GM12878 (cell line): ENCODE data around the gene LONRF2. TPM values are rescaled to one million over a fixed set of nuclear protein-coding genes. Genes with fewer than 3 reads are reported as not detected.

Experiments used
- ATAC-seq: fragments of 200-7000 bp; cut with Tn5 transposase; 3 replicates; pipeline ENCODE4 v1.9.1; 2020; ENCODE audit warnings: mild to moderate bottlenecking, moderate library complexity
- BruUV-seq: library from RNA; stranded (reverse); fragments of 400-500 nt; replicated peaks from 2 replicates; lab custom pipeline; 2021; lab: Mats Ljungman, UMichigan
- CTCF ChIA-PET: fragments of 300-600 bp; sonication (Branson Sonifier 250); formaldehyde crosslinking; extraction: SDS; loops from one replicate; lab custom pipeline; 2021; ENCODE audit warnings: inconsistent platforms; lab: Yijun Ruan, JAX
- POLR2A ChIA-PET: fragments of 350-600 bp; formaldehyde crosslinking; extraction: SDS; loops from one replicate; lab custom pipeline; 2021; ENCODE audit warnings: inconsistent platforms; lab: Charles Lee
- RAD21 ChIA-PET: fragments of 300-600 bp; sonication (Branson Sonifier 250); formaldehyde crosslinking; loops from one replicate; lab custom pipeline; 2023; ENCODE audit warnings: antibody characterized with exemption; ENCODE audit not compliant: unreplicated experiment; lab: Charles Lee
- SMC1A ChIA-PET: fragments of 300-600 bp; sonication (Branson Sonifier 250); formaldehyde crosslinking; loops from one replicate; lab custom pipeline; 2023; ENCODE audit not compliant: unreplicated experiment, uncharacterized antibody; lab: Charles Lee
- DNase-seq: peaks from one replicate; pipeline ENCODE4 v3.0.0-alpha.2; 2011; ENCODE audit warnings: low read depth, low spot score
- FAIRE-seq: peaks from 3 replicates; lab custom pipeline; 2011; peaks lifted over from hg19 to GRCh38; lab: Jason Lieb, UNC
- H2AFZ ChIP-seq: 2 replicates; pipeline ENCODE4 v1.6.0; 2011; ENCODE audit warnings: low read depth, low read length, control low read depth; ENCODE audit not compliant: control insufficient read depth
- H3K27ac ChIP-seq: 2 replicates; pipeline ENCODE4 v1.5.1; 2011; ENCODE audit warnings: control low read depth; ENCODE audit not compliant: control insufficient read depth, insufficient read depth
- H3K27me3 ChIP-seq, 2 experiments: replicated peaks in 1 of 2; 2 replicates each; pipeline versions ENCODE4 v1.6.0 to v1.6.1; 2011; ENCODE audit warnings: low read length in 1 of 2; ENCODE audit not compliant: control insufficient read depth in 2 of 2, insufficient read depth in 2 of 2
- H3K36me3 ChIP-seq, 2 experiments: 2 replicates each; pipeline ENCODE4 v1.5.1; 2011; ENCODE audit warnings: low read length in 1 of 2; ENCODE audit not compliant: control insufficient read depth in 2 of 2, insufficient read depth in 2 of 2
- H3K4me1 ChIP-seq: 2 replicates; pipeline ENCODE4 v1.6.1; 2011; ENCODE audit warnings: mild to moderate bottlenecking, low read length, moderate library complexity, mixed read lengths; ENCODE audit not compliant: control insufficient read depth, insufficient read depth
- H3K4me2 ChIP-seq: 2 replicates; pipeline ENCODE4 v1.6.0; 2011; ENCODE audit warnings: control low read depth; ENCODE audit not compliant: control insufficient read depth, insufficient read depth
- H3K4me3 ChIP-seq: fragments of 200-600 bp; sonication (generic); 2 replicates; pipeline ENCODE4 v1.5.1; 2016
- H3K79me2 ChIP-seq: 2 replicates; pipeline ENCODE4 v1.6.0; 2011; ENCODE audit warnings: low read length; ENCODE audit not compliant: control insufficient read depth, insufficient read depth
- H3K9ac ChIP-seq: 2 replicates; pipeline ENCODE4 v1.8.0; 2011; ENCODE audit warnings: low read length, control low read depth, mixed read lengths; ENCODE audit not compliant: control insufficient read depth, insufficient read depth
- H3K9me3 ChIP-seq: replicated peaks from 3 replicates; pipeline ENCODE4 v1.5.1; 2011; ENCODE audit warnings: mild to moderate bottlenecking, low read length; ENCODE audit not compliant: control insufficient read depth, insufficient read depth
- H4K20me1 ChIP-seq: 2 replicates; pipeline ENCODE4 v1.6.0; 2011; ENCODE audit not compliant: control insufficient read depth, insufficient read depth
- BRCA1 ChIP-seq: IDR thresholded peaks from 2 replicates; pipeline ENCODE4 v1.6.1; 2011; ENCODE audit warnings: low read depth, low read length, improper control_type of control experiment
- DPF2 ChIP-seq: fragments of 450-650 bp; IDR thresholded peaks from 2 replicates; pipeline ENCODE4 v1.6.1; 2017; ENCODE audit warnings: mild to moderate bottlenecking
- ETV6 ChIP-seq, 2 experiments: fragments of 450-650 bp in 1 of 2; IDR thresholded peaks in 1 of 2; conservative IDR thresholded peaks in 1 of 2; 2 replicates each; pipeline ENCODE4 v1.6.1; 2014; ENCODE audit warnings: antibody characterized with exemption in 1 of 2, borderline replicate concordance in 1 of 2, low read depth in 1 of 2, mild to moderate bottlenecking in 1 of 2, moderate library complexity in 1 of 2
- FOS ChIP-seq: IDR thresholded peaks from 3 replicates; pipeline ENCODE4 v1.6.1; 2011; ENCODE audit warnings: borderline replicate concordance; ENCODE audit not compliant: insufficient read length; ENCODE audit errors: extremely low read depth
- GATAD2B ChIP-seq: fragments of 450-650 bp; conservative IDR thresholded peaks from 2 replicates; pipeline ENCODE4 v1.6.1; 2017; ENCODE audit warnings: low read depth, mild to moderate bottlenecking, moderate library complexity
- KLF5 ChIP-seq: fragments of 450-650 bp; IDR thresholded peaks from 2 replicates; pipeline ENCODE4 v1.6.1; 2014; ENCODE audit warnings: mild to moderate bottlenecking; ENCODE audit not compliant: partially characterized antibody
- MYB ChIP-seq: fragments of 150-350 bp; IDR thresholded peaks from 2 replicates; pipeline ENCODE4 v1.6.1; 2014; ENCODE audit warnings: mild to moderate bottlenecking, low read depth, low read length, borderline replicate concordance
- NBN ChIP-seq: fragments of 450-650 bp; IDR thresholded peaks from 2 replicates; pipeline ENCODE4 v1.6.1; 2016
- RB1 ChIP-seq: fragments of 450-650 bp; formaldehyde crosslinking; IDR thresholded peaks from 2 replicates; pipeline ENCODE4 v1.6.1; 2017; ENCODE audit warnings: mild to moderate bottlenecking, borderline replicate concordance
- RUNX3 ChIP-seq: IDR thresholded peaks from 2 replicates; pipeline ENCODE4 v1.6.1; 2012; ENCODE audit warnings: low read length, inconsistent platforms
- SIX5 ChIP-seq: IDR thresholded peaks from 2 replicates; pipeline ENCODE4 v1.6.1; 2011; ENCODE audit warnings: mild to moderate bottlenecking, low read depth, low read length, moderate library complexity; ENCODE audit not compliant: severe bottlenecking
- WRNIP1 ChIP-seq: IDR thresholded peaks from 2 replicates; pipeline ENCODE4 v1.6.1; 2011; ENCODE audit warnings: low read depth, low read length, improper control_type of control experiment, borderline replicate concordance
- ZBED1 ChIP-seq: IDR thresholded peaks from 2 replicates; pipeline ENCODE4 v1.6.1; 2016; ENCODE audit warnings: borderline replicate concordance
- ZNF207 ChIP-seq: fragments of 450-650 bp; IDR thresholded peaks from 2 replicates; pipeline ENCODE4 v1.6.1; 2014; ENCODE audit warnings: antibody characterized with exemption, mild to moderate bottlenecking, borderline replicate concordance
- ZZZ3 ChIP-seq: IDR thresholded peaks from 2 replicates; pipeline ENCODE4 v1.6.1; 2011; ENCODE audit warnings: low read depth; ENCODE audit not compliant: control insufficient read depth, insufficient read length
- WGBS: methylation state at CpG from one replicate; pipeline ENCODE4 v1.1.6; 2016; ENCODE audit warnings: low lambda C conversion rate; ENCODE audit not compliant: insufficient replicate concordance, insufficient coverage; ENCODE audit errors: missing lambda C conversion rate; 5-methylcytosine and 5-hydroxymethylcytosine counted together
- in situ Hi-C: fragments of 300-500 bp; cut with MboI; formaldehyde crosslinking; loops from 9 replicates; pipeline ENCODE4 v1.14.3; 2018; ENCODE audit warnings: mixed read lengths
- intact Hi-C: fragments of 100-400 bp; cut with micrococcal nuclease; formaldehyde crosslinking; loops from one replicate; pipeline ENCODE4 v1.14.2; 2022; ENCODE audit not compliant: unreplicated experiment
- polyA plus RNA-seq, 11 experiments: library from polyadenylated mRNA; depleted of rRNA in 4 of 11; unstranded in 6 of 11; stranded (reverse) in 5 of 11; fragments of >200 nt; fragmentation: Nextera tagmentation in 4 of 11; fragmentation: Illumina TruSeq in 1 of 11; extraction: Ambion mirVana in 4 of 11; extraction: Trizol in 1 of 11; gene quantifications; 1 replicate in 1 of 11; 2 replicates in 10 of 11; pipeline versions ENCODE4 v1.2.1 to v1.2.3, GENCODE V29; 2011 to 2016; ENCODE audit warnings: inconsistent platforms in 2 of 11, missing spikeins in 2 of 11, low read depth in 1 of 11
- total RNA-seq, 4 experiments: library from RNA; depleted of rRNA in 3 of 4; stranded (reverse); fragments of >200 nt in 3 of 4; fragmentation: Illumina TruSeq in 1 of 4; extraction: Trizol in 1 of 4; gene quantifications; 2 replicates each; pipeline versions ENCODE4 v1.2.1 to v1.2.3, GENCODE V29; 2013 to 2021
- TF ChIP-seq, protein P1 (sequence below): IDR thresholded peaks from 2 replicates; pipeline ENCODE4 v1.6.1; 2011; ENCODE audit warnings: low read depth, low read length, improper control_type of control experiment, borderline replicate concordance

Gene LONRF2
- total and polyA plus RNA-seq, 10 of the 15 experiments (the other 5 are each of a cell fraction or from before 2014, with no cell fraction given), result under 0.01 to 0.04 (median 0.01) TPM; not detected in 4

DNA sequence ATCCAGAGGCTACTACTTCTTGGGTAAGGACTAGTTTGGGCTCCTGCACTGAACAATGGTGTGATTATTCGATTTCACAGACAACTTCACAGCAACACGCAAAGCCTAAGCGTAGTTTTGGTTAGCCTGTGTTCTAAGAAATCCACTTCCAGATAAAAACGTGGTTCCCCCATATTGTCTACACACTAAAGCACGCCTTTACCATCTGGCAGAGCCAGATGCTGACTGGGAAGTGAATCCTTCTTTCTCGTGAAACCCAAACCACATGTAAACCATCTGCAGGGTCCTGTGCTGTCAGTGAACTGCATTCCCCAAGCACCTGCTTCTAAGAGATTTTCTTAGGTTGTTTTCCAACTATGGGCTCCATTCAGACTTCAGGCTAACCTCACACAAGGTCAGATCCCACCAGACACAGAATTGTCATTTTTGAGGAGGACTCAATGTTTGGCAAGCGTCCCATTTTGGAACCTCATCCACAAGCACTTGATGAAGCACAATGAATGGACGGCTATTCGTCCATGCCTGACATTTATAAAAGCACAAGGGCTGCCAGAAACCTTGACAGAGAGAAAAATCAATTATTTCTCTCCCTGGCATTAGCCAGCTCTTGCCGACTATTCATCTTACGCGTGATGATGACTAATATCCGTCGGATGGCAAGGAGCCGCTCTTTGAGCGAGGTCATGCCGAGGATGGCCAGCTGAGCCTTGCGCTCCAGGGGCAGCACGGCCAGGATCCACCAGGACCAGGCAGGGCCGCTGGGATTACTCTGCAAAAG lies 38.4 kb downstream of the LONRF2 start:
- intact Hi-C loops (no loop called here), in situ Hi-C loops (no loop called here)
- SMC1A ChIA-PET, result no interaction called here
- BruUV-seq, result no TSS peak
- no peaks in the 10 kb centered on the region for H3K36me3 ChIP-seq
- TF ChIP-seq, protein P1, sequence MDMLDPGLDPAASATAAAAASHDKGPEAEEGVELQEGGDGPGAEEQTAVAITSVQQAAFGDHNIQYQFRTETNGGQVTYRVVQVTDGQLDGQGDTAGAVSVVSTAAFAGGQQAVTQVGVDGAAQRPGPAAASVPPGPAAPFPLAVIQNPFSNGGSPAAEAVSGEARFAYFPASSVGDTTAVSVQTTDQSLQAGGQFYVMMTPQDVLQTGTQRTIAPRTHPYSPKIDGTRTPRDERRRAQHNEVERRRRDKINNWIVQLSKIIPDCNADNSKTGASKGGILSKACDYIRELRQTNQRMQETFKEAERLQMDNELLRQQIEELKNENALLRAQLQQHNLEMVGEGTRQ, result no peak
- TF ChIP-seq DPF2, result no peak
- no peak for TF ChIP-seq GATAD2B
- TF ChIP-seq ZBED1, result no peak
- TF ChIP-seq KLF5, result no peak
- no peak for TF ChIP-seq ETV6 (conservative IDR thresholded peaks at IDR 0.05 in 1 of 2, IDR thresholded peaks at IDR 0.05 in 1 of 2; ENCODE audit: borderline replicate concordance in 1 of 2, low read depth in 1 of 2)
- no peak for TF ChIP-seq SIX5
- no peak for TF ChIP-seq WRNIP1
- no peak for TF ChIP-seq ZZZ3
- no peak for TF ChIP-seq ZNF207
- no peak for TF ChIP-seq NBN
- TF ChIP-seq BRCA1, result no peak
- no peak for TF ChIP-seq MYB
- TF ChIP-seq RUNX3, result no peak
- TF ChIP-seq RB1, result no peak
- TF ChIP-seq FOS, result no peak
- no peak overlapping the region for H3K27ac ChIP-seq
- 53% methylated on average over 20 of the region's 20 CpGs for WGBS
- H3K4me1 ChIP-seq, result no peaks in the 10 kb centered on the region
- no peaks in the 10 kb centered on the region for H3K79me2 ChIP-seq
- no peak overlapping the region for H2AFZ ChIP-seq
- no peaks in the 10 kb centered on the region for H3K9me3 ChIP-seq
- no peak overlapping the region for H3K4me2 ChIP-seq
- ATAC-seq (no peak), FAIRE-seq (no peak), DNase-seq (no peak)
- H3K27me3 ChIP-seq, result peaks cover 0 to under 1% of the 10 kb centered on the region in 2 experiments; a peak in 1 of 4 replicates
- H3K4me3 ChIP-seq, result no peak overlapping the region
- CTCF ChIA-PET, result interaction anchor here (0.6 kb wide), 1 partner anchor 610 kb away, joined by 3 read pairs; no protein-coding TSS in a partner anchor
- POLR2A ChIA-PET, result no interaction called here
- RAD21 ChIA-PET, result no interaction called here
- no peak overlapping the region for H3K9ac ChIP-seq
- H4K20me1 ChIP-seq, result no peaks in the 10 kb centered on the region
